Spleen (tissue), 11 donors: ENCODE measurements around the gene KIAA1549. TPM values are rescaled to one million over a fixed set of nuclear protein-coding genes. Genes with fewer than 3 reads are reported as not detected.

ENCODE experiments used
- DNase-seq: peaks from one replicate; pipeline ENCODE4 v3.0.0-alpha.2; 2020
- H3K27ac ChIP-seq, 8 donors: fragments of 200-600 bp; sonication (generic) in 7 of 8; 1 replicate in 4 of 8; 2 replicates in 4 of 8; pipeline versions ENCODE4 v1.5.0 to v1.8.0; 2016 to 2021; ENCODE audit warnings: inconsistent platforms in 4 of 8, mild to moderate bottlenecking in 4 of 8, moderate library complexity in 1 of 8
- H3K27me3 ChIP-seq, 7 donors: fragments of 200-600 bp; sonication (generic) in 6 of 7; replicated peaks in 1 of 7; 1 replicate in 4 of 7; 2 replicates in 3 of 7; pipeline versions ENCODE4 v1.5.0 to v1.8.0; 2016 to 2021; ENCODE audit warnings: inconsistent platforms in 3 of 7, mild to moderate bottlenecking in 1 of 7
- H3K36me3 ChIP-seq, 6 donors: fragments of 200-600 bp; sonication (generic) in 5 of 6; 1 replicate in 4 of 6; 2 replicates in 2 of 6; pipeline versions ENCODE4 v1.5.0 to v1.8.0; 2016 to 2021; ENCODE audit warnings: inconsistent platforms in 2 of 6
- H3K4me1 ChIP-seq, 6 donors: fragments of 200-600 bp; sonication (generic) in 5 of 6; 1 replicate in 3 of 6; 2 replicates in 3 of 6; pipeline versions ENCODE4 v1.5.0 to v1.8.0; 2016 to 2021; ENCODE audit warnings: inconsistent platforms in 3 of 6
- H3K4me3 ChIP-seq, 8 donors: fragments of 200-600 bp; sonication (generic) in 7 of 8; 1 replicate in 4 of 8; 2 replicates in 4 of 8; pipeline versions ENCODE4 v1.5.0 to v1.8.0; 2016 to 2021; ENCODE audit warnings: inconsistent platforms in 4 of 8, mild to moderate bottlenecking in 4 of 8, moderate library complexity in 2 of 8
- H3K9me3 ChIP-seq, 8 donors: fragments of 200-600 bp; sonication (generic) in 7 of 8; 1 replicate in 4 of 8; 2 replicates in 4 of 8; pipeline versions ENCODE4 v1.5.0 to v1.8.0; 2016 to 2021; ENCODE audit warnings: inconsistent platforms in 4 of 8
- POLR2A ChIP-seq, 3 donors: fragments of 450-650 bp; IDR thresholded peaks; one replicate each; pipeline ENCODE4 v1.5.1; 2017; ENCODE audit warnings: antibody characterized with exemption in 3 of 3, mild to moderate bottlenecking in 1 of 3
- POLR2AphosphoS5 ChIP-seq, 3 donors: sonication (generic); formaldehyde crosslinking; IDR thresholded peaks; one replicate each; pipeline ENCODE4 v1.5.1; 2017; ENCODE audit warnings: antibody characterized with exemption in 3 of 3
- WGBS, 5 donors: extraction: QIAGEN DNeasy Blood & Tissue Kit in 3 of 5; methylation state at CpG; one replicate each; pipeline versions ENCODE4 v1.1.5 to v1.1.7; 2013 to 2018; 5-methylcytosine and 5-hydroxymethylcytosine counted together
- intact Hi-C: fragments of 100-400 bp; cut with DNase I; formaldehyde crosslinking; loops from one replicate; pipeline ENCODE4 v1.15.0; 2023; ENCODE audit warnings: low total_unique reads
- polyA plus RNA-seq, 3 donors: library from polyadenylated mRNA; stranded (reverse); fragments of 200-250 nt; gene quantifications; one replicate each; pipeline ENCODE4 v1.2.1, GENCODE V29; 2013
- total RNA-seq, 7 donors: library from RNA; depleted of rRNA in 3 of 7; stranded (reverse); fragments of >200 nt in 3 of 7; fragmentation: NEBNext Ultra II Directional in 4 of 7; extraction: Animal tissue kit (Norgen Biotek cat#: 25700) in 4 of 7; gene quantifications; one replicate each; pipeline versions ENCODE4 v1.1.0 to v1.2.1, GENCODE V29; 2016 to 2021
- TF ChIP-seq, protein P1 (sequence below), 11 experiments: fragments of 200-600 bp in 7 of 11; fragments of 450-650 bp in 4 of 11; sonication (generic) in 4 of 11; IDR thresholded peaks in 8 of 11; conservative IDR thresholded peaks in 3 of 11; 1 replicate in 7 of 11; 2 replicates in 4 of 11; pipeline versions ENCODE4 v1.4.0 to v1.8.0; 2016 to 2021; ENCODE audit warnings: antibody characterized with exemption in 11 of 11, inconsistent platforms in 4 of 11, mild to moderate bottlenecking in 1 of 11
- donor health status: healthy with polysubstance abuse.
- donor health status: DM: no; HTN: no; CAD: no; lungs with moderate emphysema.
- donor health status: DM: no; HTN: no; CAD: no.
- donor health status: Bipolar disorder and iron deficiency.
- donor health status: healthy.
- donor health status: DM: no; HTN: no; CAD: no.
- donor health status: DM: yes; HTN: yes; CAD: no.

Gene KIAA1549
- total and polyA plus RNA-seq, 10 donors = 0.03 to 1.8 (median 0.85) TPM

DNA sequence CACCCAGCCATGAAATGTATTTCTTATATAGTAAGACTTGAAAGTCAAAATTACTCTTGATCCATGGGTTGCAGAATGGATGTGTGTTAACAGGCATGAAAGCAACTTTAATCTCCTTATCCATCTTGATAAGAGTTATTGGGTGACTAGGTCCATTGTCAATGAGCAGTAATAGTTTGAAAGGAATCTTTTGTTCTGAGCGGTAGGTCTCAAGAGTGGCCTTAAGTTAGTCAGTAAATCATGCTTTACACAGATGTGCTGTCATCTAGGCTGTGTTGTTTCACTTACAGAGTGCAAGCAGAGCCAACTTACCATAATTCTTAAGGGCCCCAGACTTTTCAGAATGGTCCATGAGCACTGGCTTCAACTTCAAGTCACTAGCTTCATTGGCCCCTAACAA is 51.2 kb downstream of the KIAA1549 start:
- intact Hi-C loops = no loop called here
- no peaks in the 10 kb centered on the region for H3K4me1 ChIP-seq
- H3K36me3 ChIP-seq = no peaks in the 10 kb centered on the region
- no peak for DNase-seq
- 45 to 98% (median 93%) methylated on average over 1 of the region's 1 CpG for WGBS, 5 donors
- H3K27me3 ChIP-seq = no peaks in the 10 kb centered on the region
- H3K27ac ChIP-seq = no peak overlapping the region
- no peak overlapping the region for H3K4me3 ChIP-seq
- TF ChIP-seq POLR2A (IDR thresholded peaks at IDR 0.05) = no peak
- TF ChIP-seq POLR2AphosphoS5 (IDR thresholded peaks at IDR 0.05) = no peak
- TF ChIP-seq, protein P1, sequence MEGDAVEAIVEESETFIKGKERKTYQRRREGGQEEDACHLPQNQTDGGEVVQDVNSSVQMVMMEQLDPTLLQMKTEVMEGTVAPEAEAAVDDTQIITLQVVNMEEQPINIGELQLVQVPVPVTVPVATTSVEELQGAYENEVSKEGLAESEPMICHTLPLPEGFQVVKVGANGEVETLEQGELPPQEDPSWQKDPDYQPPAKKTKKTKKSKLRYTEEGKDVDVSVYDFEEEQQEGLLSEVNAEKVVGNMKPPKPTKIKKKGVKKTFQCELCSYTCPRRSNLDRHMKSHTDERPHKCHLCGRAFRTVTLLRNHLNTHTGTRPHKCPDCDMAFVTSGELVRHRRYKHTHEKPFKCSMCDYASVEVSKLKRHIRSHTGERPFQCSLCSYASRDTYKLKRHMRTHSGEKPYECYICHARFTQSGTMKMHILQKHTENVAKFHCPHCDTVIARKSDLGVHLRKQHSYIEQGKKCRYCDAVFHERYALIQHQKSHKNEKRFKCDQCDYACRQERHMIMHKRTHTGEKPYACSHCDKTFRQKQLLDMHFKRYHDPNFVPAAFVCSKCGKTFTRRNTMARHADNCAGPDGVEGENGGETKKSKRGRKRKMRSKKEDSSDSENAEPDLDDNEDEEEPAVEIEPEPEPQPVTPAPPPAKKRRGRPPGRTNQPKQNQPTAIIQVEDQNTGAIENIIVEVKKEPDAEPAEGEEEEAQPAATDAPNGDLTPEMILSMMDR (IDR thresholded peaks at IDR 0.05 in 8 of 11, conservative IDR thresholded peaks at IDR 0.05 in 3 of 11) = no peak
- H3K9me3 ChIP-seq = no peaks in the 10 kb centered on the region

DNA sequence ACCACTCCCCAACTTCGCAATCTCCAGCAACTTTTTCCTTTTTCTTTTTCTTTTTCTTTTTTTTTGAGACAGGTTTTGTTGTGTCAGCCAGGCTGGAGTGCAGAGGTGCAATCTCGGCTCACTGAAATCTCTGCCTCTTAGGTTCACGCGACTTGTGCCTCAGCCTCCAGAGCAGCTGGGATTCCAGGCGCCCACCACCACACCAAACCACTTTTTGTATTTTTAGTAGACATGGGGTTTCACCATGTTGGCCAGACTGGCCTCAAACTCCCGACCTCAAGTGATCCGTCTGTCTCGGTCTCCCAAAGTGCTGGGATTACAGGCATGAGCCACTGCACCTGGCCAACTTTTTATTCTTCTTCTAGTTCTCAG is 55.0 kb downstream of the KIAA1549 start:
- intact Hi-C loops = no loop called here
- WGBS, 5 donors = 81 to 87% (median 84%) methylated on average over 8 of the region's 8 CpGs
- DNase-seq = no peak
- no peak overlapping the region for H3K27ac ChIP-seq
- H3K36me3 ChIP-seq = no peaks in the 10 kb centered on the region
- TF ChIP-seq POLR2A (IDR thresholded peaks at IDR 0.05) (no peak), POLR2AphosphoS5 (IDR thresholded peaks at IDR 0.05) (no peak)
- TF ChIP-seq, protein P1 (IDR thresholded peaks at IDR 0.05 in 8 of 11, conservative IDR thresholded peaks at IDR 0.05 in 3 of 11) = no peak
- H3K4me1 ChIP-seq = no peaks in the 10 kb centered on the region
- no peak overlapping the region for H3K4me3 ChIP-seq
- H3K9me3 ChIP-seq = no peaks in the 10 kb centered on the region
- H3K27me3 ChIP-seq = no peaks in the 10 kb centered on the region

- intact Hi-C loops = no loop called here
- Histone ChIP-seq H3K27me3 (no peaks in the 10 kb centered on the region), H3K4me3 (no peak overlapping the region), H3K4me1 (no peaks in the 10 kb centered on the region), H3K9me3 (no peaks in the 10 kb centered on the region), H3K36me3 (no peaks in the 10 kb centered on the region), H3K27ac (no peak overlapping the region)
- 86 to 93% (median 92%) methylated on average over 17 of the region's 17 CpGs for WGBS, 5 donors
- TF ChIP-seq, protein P1 (IDR thresholded peaks at IDR 0.05 in 8 of 11, conservative IDR thresholded peaks at IDR 0.05 in 3 of 11) = no peak
- TF ChIP-seq POLR2A (IDR thresholded peaks at IDR 0.05) (no peak), POLR2AphosphoS5 (IDR thresholded peaks at IDR 0.05) (no peak)
- DNase-seq = no peak
Measured at GRCh38 chr7:138924501-138925225, 56.5 kb downstream of the KIAA1549 start.

- intact Hi-C loops = no loop called here
- WGBS, 5 donors = 91 to 96% (median 95%) methylated on average over 11 of the region's 11 CpGs
Measured at GRCh38 chr7:138921277-138921676, 59.9 kb downstream of the KIAA1549 start.

More at GRCh38 chr7:138921277-138921676, 59.9 kb downstream of the KIAA1549 start:
- peaks cover 0 to 14% (median 0%) of the 10 kb centered on the region in 6 donors for H3K36me3 ChIP-seq
- DNase-seq = no peak
- H3K4me1 ChIP-seq = no peaks in the 10 kb centered on the region
- no peaks in the 10 kb centered on the region for H3K27me3 ChIP-seq
- H3K9me3 ChIP-seq = no peaks in the 10 kb centered on the region
- H3K4me3 ChIP-seq = no peak overlapping the region
- TF ChIP-seq POLR2AphosphoS5 (IDR thresholded peaks at IDR 0.05) (no peak), POLR2A (IDR thresholded peaks at IDR 0.05) (no peak)
- TF ChIP-seq, protein P1 (IDR thresholded peaks at IDR 0.05 in 8 of 11, conservative IDR thresholded peaks at IDR 0.05 in 3 of 11) = no peak
- H3K27ac ChIP-seq = no peak overlapping the region
